ENCODE measurements around the gene LGR5.
A peak's percentile ranks its signal among the peaks of the same experiment; 100 is the strongest.

Gene LGR5

GRCh38 chr12:71438670-71439361 is 782 bp upstream of the LGR5 start:
- peak; percentile 9 for DNase-seq

GRCh38 chr12:71439362-71439612 is 311 bp upstream of the LGR5 start:
- DNase-seq = no peak

DNA sequence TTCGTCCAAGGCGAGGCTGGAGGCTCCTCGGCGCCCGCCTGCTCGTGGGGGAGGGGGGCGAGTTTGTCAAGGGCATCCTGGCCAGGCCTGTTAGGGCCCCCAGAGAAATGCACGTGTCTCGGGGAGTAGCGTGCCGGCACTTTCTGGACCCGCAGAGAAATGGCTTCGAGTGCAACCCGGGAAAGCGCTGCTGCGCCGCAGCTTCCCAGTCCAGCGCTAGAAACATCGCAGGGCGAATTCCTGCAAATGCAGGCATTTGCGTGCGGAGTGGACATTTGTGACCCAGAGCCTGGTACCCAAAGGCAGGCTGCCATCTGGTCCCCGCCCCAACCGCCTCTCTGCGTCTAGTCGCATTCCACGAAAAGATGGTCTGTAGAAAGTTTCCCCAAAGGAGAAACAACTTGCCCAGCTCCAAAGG is 756 bp downstream of the LGR5 start:
- no peak for DNase-seq

DNA sequence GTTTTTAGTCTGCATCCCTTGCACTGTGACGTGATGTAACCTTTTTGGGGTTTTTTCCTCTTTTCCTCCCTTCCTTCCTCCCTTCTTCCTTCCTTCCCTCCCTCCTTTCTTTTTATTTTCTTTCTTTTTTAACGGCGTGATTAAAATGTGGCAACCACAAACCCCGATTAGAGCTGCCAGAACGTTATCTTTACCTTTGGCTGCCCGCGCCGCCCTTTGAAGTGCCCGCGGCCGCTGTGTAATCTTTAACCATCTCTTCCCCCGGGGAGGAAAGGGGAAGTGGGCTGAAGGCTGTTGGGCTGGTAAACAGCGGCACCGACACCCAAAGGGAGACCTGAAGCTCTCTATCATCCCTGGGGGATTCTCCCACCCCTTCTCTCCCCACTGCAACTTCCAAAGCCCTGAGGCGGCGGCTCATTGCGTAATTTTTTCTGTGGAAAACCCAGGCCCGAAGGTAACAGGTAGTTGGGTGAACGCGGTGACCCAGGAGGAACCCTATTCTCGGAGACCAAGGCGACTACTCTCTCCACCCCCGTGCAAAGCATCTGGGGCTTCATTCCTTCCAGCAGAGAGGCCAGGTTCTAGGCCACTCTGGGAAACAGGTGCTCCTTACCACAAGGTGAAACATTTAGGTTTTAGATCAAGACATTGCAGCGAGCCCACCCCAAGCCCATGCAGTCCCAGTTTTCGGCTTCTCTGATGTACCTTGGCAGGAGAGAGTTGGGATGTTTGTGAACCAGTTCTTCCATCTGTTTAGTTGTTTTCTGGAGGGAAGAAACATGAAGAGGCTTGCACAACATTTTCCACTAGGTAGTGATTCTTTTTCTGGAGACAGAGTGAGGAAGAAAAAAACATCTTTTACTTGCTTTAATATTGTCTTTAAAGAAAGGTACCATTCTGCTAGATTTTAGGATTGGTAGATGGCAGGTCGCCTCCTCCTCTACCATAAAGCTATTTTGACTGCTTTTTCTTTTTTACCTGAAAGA is 1.5 kb downstream of the LGR5 start:
- DNase-seq = peak; percentile 24

DNA sequence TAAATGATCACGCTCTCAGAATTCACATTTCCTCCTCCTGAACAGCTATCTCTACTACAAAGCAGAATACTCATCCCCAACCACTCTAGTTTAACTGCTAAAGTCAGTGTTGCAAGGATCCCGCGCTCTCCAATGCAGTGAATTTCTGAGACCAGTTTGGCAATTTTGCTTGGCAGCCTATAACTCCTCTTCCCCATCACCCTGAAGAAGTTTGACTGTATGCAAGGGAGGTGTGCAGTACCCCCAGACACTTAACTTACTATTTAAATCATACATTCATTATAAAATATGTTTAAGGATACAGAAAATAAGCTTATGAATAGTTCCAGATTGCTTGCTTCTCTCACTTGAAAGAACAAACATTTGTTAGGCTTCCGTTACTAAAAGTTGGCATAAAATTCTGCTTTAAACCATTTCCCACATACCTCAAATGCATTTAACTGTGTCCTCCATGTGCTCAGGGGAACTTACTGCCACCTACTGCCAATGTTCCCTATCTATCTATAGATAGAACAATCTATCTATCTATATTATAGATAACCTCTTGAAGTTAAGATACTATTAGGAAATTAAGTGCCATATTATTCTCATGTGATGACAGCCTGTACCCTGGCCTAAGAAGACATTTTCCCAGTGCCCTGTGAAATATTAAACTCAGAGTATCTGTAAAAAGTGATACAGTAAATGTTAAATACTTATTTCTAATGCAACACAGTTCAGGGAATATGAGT is 2.4 kb downstream of the LGR5 start:
- DNase-seq = no peak

DNA sequence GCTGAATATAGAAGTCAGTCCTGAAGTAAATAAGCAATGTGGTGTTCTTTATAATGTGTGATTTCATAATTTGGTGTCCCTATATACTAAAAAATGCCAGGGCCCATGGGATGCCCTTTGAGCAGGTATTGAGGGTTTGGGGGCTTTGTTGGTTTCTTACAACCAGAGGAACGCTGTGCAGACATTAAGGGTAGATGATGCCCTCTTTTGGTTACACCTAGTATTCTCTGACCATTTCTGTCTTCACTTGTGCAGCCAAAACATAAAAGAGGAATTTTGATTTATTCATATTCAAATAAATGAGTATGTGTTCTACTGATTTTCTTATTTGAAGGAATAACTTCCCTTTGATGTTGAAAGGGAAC is 3.0 kb downstream of the LGR5 start:
- no peak for DNase-seq

DNA sequence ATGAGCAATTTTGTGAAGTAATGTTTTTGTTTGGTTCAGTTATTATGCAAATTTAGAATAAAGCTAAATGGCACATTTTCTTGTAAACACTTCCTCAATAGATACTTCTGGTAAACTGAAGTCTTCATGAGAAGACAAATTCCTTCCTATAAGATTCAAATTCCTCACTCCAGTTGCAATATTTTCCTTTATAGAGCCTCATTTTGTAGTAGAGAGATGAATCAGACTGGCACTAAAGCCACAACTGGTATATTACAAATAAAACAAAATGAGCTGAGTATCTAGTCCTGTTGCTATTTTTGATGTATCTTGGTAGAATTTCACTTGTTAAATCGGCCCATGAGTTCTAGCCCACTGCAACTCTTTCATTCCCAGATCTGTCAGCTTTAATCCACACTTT is 5.5 kb downstream of the LGR5 start:
- DNase-seq = no peak

GRCh38 chr12:71447691-71448132 is 8.1 kb downstream of the LGR5 start:
- no peak for DNase-seq

- DNase-seq = no peak
Observed at GRCh38 chr12:71448150-71448581, 8.6 kb downstream of the LGR5 start.

DNA sequence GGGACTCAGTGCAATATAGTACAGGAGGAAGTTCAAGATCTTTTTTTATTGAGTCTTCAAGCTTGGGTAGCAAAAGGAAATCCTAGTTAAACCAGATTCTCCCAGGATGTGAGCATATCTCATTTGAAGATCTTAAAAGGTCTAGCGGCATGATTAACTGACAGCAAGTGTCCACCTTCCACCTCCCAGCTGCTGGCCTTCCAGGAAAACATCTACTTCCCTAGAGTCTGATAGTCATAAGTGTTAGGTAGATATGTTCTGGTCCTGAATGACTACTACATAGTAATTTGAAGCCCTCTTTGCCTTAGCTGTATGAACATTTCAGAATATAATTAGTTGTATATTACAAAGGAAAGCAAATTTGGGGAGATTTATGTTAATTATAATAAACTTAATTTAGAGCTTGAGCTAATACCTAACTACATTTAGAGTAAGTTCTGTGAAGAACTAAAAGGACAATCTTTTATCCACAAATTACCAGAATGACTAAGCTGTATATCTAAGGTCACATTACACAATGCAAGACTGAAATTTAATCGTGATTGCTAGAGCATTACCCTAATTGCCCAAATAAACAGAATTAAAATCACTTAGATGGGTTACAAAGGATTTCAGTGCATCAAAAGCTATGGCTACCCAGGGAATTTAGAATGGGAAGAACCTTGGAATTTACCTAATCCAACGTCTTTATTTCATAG is 9.9 kb downstream of the LGR5 start:
- DNase-seq = no peak

- no peak for DNase-seq
Observed at GRCh38 chr12:71452006-71452405, 12.4 kb downstream of the LGR5 start.

GRCh38 chr12:71455028-71455737 is 15.6 kb downstream of the LGR5 start:
- DNase-seq = no peak

DNA sequence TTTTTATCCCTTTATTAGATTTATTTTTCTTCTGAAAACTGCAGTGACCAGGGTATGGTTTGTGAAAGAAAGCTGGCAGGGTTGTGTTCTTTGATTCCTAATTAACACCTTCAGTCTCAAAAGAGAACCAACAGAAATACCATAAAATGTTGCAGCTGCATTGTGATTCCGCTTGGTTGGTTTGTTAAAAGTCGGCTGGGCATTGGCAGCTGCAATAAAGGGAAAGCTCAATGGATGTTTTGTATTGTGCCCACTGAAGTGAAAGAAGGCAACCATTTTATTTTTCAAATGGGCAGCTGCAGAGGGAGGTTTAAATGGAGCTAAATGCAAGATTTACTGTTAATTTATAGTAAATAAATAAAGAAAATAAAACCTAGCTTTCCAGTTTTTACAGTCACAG is 16.7 kb downstream of the LGR5 start:
- no peak for DNase-seq

GRCh38 chr12:71456990-71457389 is 17.4 kb downstream of the LGR5 start:
- no peak for DNase-seq

GRCh38 chr12:71460318-71460717 is 20.7 kb downstream of the LGR5 start:
- DNase-seq = no peak

GRCh38 chr12:71460850-71461609 is 21.4 kb downstream of the LGR5 start:
- no peak for DNase-seq

- DNase-seq = no peak
Observed at GRCh38 chr12:71461787-71462328, 22.3 kb downstream of the LGR5 start.

GRCh38 chr12:71465796-71466195 is 26.2 kb downstream of the LGR5 start:
- DNase-seq = no peak

DNA sequence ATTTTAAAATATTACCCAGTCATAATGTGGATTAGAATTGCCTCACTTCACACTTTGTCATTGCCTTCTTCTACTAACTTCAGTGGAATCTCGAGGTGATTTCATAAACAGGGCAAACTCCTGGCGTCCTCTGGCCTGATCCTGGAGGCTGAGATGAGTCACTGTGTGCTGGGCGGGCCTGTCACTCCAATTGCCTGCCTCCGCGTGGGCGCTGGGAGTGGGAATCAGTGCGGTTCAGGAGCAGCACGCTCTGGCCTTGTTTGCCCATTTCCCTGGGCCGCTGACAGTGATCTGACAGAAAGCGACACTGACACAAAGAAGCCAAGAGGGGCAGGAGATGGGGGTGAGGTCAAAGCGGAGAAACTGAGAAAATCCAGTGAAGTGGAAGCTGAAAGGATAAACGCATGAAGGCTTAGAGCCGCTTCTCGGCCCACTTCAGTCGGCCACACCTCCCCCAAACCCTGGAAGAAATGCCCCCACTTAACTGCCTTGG is 29.7 kb downstream of the LGR5 start:
- no peak for DNase-seq

GRCh38 chr12:71472441-71472911 is 32.9 kb downstream of the LGR5 start:
- DNase-seq = no peak

DNA sequence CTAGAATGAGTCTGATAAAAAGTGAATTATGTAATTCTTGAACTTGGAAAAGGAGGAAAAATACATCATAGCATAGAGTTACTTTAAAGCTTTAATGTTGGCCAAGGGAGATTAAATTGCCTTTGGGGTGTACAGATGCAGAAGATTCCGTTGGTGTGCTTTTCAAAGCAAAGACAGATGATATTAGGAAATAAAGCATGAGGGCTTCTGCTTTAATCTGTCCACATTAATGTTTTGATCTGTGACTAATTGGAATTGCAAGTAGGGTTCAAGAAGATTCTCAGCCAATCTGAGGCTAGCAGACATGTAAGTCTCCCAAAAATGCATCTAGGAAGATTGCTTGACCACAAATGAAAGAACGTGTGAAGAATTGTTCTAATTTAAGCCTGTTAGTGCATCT is 35.2 kb downstream of the LGR5 start:
- DNase-seq = no peak

Data from activated CD4-positive, alpha-beta T cell treated with anti-CD3 and anti-CD28 coated beads, Interleukin-10, Interleukin-2, amounts not matched to agents 100 ng/mL and 50 ng/mL, durations not matched to agents 16 hours and 8 hours (primary cell).